ENCODE measurements around the gene ABLIM3. TPM values are rescaled to one million over a fixed set of nuclear protein-coding genes. Genes with fewer than 3 reads are reported as not detected.

Gene ABLIM3
- total and polyA plus RNA-seq, 9 of the 15 experiments (the other 6 are each of a cell fraction or from before 2014, with no cell fraction given), result 0.03 to 0.38 (median 0.11) TPM

GRCh38 chr5:149283626-149284480 is 142.6 kb downstream of the ABLIM3 start:
- H3K9ac ChIP-seq (ENCODE audit: insufficient read depth in 1 of 2, low read depth in 2 of 2, low read length in 2 of 2), result no peak overlapping the region
- H3K27ac ChIP-seq (ENCODE audit: extremely low read depth, low read depth, low read length), result no peak overlapping the region
- no TSS peak for BruUV-seq (replicated peaks)
- intact Hi-C loops (cut with micrococcal nuclease) (no loop called here), in situ Hi-C loops (cut with MboI) (no loop called here)
- no peak overlapping the region for H3K4me3 ChIP-seq
- H3K9me3 ChIP-seq (replicated peaks; ENCODE audit: control insufficient read depth, insufficient read depth, low read depth, low read length), result no peaks in the 10 kb centered on the region
- H3K36me3 ChIP-seq (ENCODE audit: control insufficient read depth, insufficient read depth, low read length), result no peaks in the 10 kb centered on the region
- peaks cover 20 to 46% of the 10 kb centered on the region in 2 experiments for H3K27me3 ChIP-seq (ENCODE audit: control insufficient read depth in 2 of 2, insufficient read depth in 2 of 2, low read length in 2 of 2)
- DNase-seq (ENCODE audit: extremely low read depth in 1 of 4, low spot score in 3 of 4) (no peak), ATAC-seq (no peak), FAIRE-seq (no peak)
- no peaks in the 10 kb centered on the region; a peak in 1 of 5 replicates for H3K4me1 ChIP-seq (replicated peaks in 1 of 2; ENCODE audit: control insufficient read depth in 2 of 2, insufficient read depth in 2 of 2, low read length in 2 of 2)
- H2AFZ ChIP-seq (ENCODE audit: low read depth, low read length), result no peak overlapping the region
- ChIA-PET CTCF (ENCODE audit: low intra/inter-chr PET ratio) (no interaction called here), POLR2A (interaction anchor here (0.5 to 0.8 kb wide), 2 partner anchors 347 to 431 kb away, joined by 3 read pairs; no protein-coding TSS in a partner anchor)
- WGBS (ENCODE audit: insufficient coverage, low coverage, missing lambda C conversion rate), result 2% methylated on average over 11 of the region's 11 CpGs
- no peaks in the 10 kb centered on the region for H4K20me1 ChIP-seq (replicated peaks; ENCODE audit: control insufficient read depth, insufficient read depth, low read length)
- H3K79me2 ChIP-seq (ENCODE audit: control insufficient read depth, insufficient read depth, low read length), result no peaks in the 10 kb centered on the region
- H3K4me2 ChIP-seq (ENCODE audit: insufficient read depth, low read length), result no peak overlapping the region
- H3K9me1 ChIP-seq (ENCODE audit: control insufficient read depth, insufficient read depth, low read length), result no peaks in the 10 kb centered on the region
- TF ChIP-seq SMARCE1 (IDR thresholded peaks at IDR 0.05), result no peak
- no peak for TF ChIP-seq ATF3 (IDR thresholded peaks at IDR 0.05)
- no peak for TF ChIP-seq ATF3 (CRISPR knock-in tag; conservative IDR thresholded peaks at IDR 0.05)
- no peak for TF ChIP-seq SFPQ (IDR thresholded peaks at IDR 0.05; ENCODE audit: low read depth, low read length)
- TF ChIP-seq HLTF (IDR thresholded peaks at IDR 0.05), result no peak
- TF ChIP-seq SLC30A9 (CRISPR knock-in tag; IDR thresholded peaks at IDR 0.05), result no peak
- TF ChIP-seq HDAC1 (IDR thresholded peaks at IDR 0.05), result no peak
- TF ChIP-seq NFXL1 (CRISPR knock-in tag; IDR thresholded peaks at IDR 0.05), result no peak
- no peak for TF ChIP-seq MAX (CRISPR knock-in tag; IDR thresholded peaks at IDR 0.05)
- no peak for TF ChIP-seq ZNF644 (tag; IDR thresholded peaks at IDR 0.05; ENCODE audit: low read depth)
- no peak for TF ChIP-seq HDAC8 (tag; IDR thresholded peaks at IDR 0.05)
- TF ChIP-seq ZNF146 (CRISPR knock-in tag; IDR thresholded peaks at IDR 0.05; ENCODE audit: unreplicated experiment), result no peak
- TF ChIP-seq, protein P1, sequence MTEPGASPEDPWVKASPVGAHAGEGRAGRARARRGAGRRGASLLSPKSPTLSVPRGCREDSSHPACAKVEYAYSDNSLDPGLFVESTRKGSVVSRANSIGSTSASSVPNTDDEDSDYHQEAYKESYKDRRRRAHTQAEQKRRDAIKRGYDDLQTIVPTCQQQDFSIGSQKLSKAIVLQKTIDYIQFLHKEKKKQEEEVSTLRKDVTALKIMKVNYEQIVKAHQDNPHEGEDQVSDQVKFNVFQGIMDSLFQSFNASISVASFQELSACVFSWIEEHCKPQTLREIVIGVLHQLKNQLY (CRISPR knock-in tag; conservative IDR thresholded peaks at IDR 0.05), result no peak
- TF ChIP-seq, protein P2, sequence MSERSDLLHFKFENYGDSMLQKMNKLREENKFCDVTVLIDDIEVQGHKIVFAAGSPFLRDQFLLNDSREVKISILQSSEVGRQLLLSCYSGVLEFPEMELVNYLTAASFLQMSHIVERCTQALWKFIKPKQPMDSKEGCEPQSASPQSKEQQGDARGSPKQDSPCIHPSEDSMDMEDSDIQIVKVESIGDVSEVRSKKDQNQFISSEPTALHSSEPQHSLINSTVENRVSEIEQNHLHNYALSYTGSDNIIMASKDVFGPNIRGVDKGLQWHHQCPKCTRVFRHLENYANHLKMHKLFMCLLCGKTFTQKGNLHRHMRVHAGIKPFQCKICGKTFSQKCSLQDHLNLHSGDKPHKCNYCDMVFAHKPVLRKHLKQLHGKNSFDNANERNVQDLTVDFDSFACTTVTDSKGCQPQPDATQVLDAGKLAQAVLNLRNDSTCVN (CRISPR knock-in tag; IDR thresholded peaks at IDR 0.05), result no peak
- TF ChIP-seq POLR3A (IDR thresholded peaks at IDR 0.05; ENCODE audit: borderline replicate concordance, extremely low read depth, insufficient read depth, insufficient read length), result no peak

Data from K562 (cell line).